ENCODE data around the gene ZNF280D. TPM values are rescaled to one million over a fixed set of nuclear protein-coding genes. Genes with fewer than 3 reads are reported as not detected.

Gene ZNF280D
- total RNA-seq, 1 experiment from 2014 or later, result 21.5 TPM

DNA sequence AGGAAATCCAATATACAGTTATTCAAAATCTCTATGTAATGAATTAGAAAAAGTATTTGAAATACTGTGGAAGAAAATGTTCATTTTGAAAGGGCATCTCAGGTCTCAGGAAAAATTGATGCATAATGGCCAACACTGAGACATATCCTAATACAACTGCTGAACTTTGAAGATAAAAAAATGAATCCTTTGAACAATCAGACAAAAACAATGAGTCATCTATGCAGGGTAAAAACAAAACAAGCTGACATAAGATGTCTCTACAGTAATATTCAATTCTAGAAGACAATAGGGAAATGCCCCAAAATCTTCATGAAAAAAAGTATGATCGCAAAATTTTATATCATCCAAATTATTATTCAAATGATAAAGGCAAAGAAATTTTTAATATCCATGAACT, 34.0 kb upstream of the ZNF280D start:
- ChIA-PET POLR2A (interaction anchor here (0.6 kb wide), 1 partner anchor 35 kb away, joined by 3 read pairs; no protein-coding TSS in a partner anchor), CTCF (no interaction called here)
- intact Hi-C loops (cut with micrococcal nuclease; ENCODE audit: unreplicated experiment), result no loop called here
- Histone ChIP-seq H3K27ac (ENCODE audit: low read length) (no peak overlapping the region), H3K27me3 (ENCODE audit: control insufficient read depth, insufficient read depth, low read length) (peaks cover 2% of the 10 kb centered on the region), H3K9me3 (ENCODE audit: control insufficient read depth, insufficient read depth, low read depth, low read length) (no peaks in the 10 kb centered on the region), H3K4me1 (ENCODE audit: control insufficient read depth, insufficient read depth, low read length) (no peaks in the 10 kb centered on the region), H3K36me3 (ENCODE audit: control insufficient read depth, insufficient read depth, low read length) (no peaks in the 10 kb centered on the region), H3K4me3 (ENCODE audit: low read depth in 2 of 2, low read length in 2 of 2) (no peak overlapping the region)
- no peak for ATAC-seq
- no TSS peak for BruUV-seq (replicated peaks)
- no peak for TF ChIP-seq TCF7L2 (IDR thresholded peaks at IDR 0.05; ENCODE audit: low read depth, low read length)
- TF ChIP-seq, protein P1, sequence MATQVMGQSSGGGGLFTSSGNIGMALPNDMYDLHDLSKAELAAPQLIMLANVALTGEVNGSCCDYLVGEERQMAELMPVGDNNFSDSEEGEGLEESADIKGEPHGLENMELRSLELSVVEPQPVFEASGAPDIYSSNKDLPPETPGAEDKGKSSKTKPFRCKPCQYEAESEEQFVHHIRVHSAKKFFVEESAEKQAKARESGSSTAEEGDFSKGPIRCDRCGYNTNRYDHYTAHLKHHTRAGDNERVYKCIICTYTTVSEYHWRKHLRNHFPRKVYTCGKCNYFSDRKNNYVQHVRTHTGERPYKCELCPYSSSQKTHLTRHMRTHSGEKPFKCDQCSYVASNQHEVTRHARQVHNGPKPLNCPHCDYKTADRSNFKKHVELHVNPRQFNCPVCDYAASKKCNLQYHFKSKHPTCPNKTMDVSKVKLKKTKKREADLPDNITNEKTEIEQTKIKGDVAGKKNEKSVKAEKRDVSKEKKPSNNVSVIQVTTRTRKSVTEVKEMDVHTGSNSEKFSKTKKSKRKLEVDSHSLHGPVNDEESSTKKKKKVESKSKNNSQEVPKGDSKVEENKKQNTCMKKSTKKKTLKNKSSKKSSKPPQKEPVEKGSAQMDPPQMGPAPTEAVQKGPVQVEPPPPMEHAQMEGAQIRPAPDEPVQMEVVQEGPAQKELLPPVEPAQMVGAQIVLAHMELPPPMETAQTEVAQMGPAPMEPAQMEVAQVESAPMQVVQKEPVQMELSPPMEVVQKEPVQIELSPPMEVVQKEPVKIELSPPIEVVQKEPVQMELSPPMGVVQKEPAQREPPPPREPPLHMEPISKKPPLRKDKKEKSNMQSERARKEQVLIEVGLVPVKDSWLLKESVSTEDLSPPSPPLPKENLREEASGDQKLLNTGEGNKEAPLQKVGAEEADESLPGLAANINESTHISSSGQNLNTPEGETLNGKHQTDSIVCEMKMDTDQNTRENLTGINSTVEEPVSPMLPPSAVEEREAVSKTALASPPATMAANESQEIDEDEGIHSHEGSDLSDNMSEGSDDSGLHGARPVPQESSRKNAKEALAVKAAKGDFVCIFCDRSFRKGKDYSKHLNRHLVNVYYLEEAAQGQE (IDR thresholded peaks at IDR 0.05; ENCODE audit: insufficient read depth in 1 of 2, low read depth in 2 of 2, low read length in 1 of 2), result no peak
- TF ChIP-seq POLR2AphosphoS5 (IDR thresholded peaks at IDR 0.05; ENCODE audit: low read depth, low read length), result no peak
- TF ChIP-seq SIN3A (IDR thresholded peaks at IDR 0.05; ENCODE audit: borderline replicate concordance, insufficient read depth, low read depth, low read length), result no peak
- TF ChIP-seq, protein P2, sequence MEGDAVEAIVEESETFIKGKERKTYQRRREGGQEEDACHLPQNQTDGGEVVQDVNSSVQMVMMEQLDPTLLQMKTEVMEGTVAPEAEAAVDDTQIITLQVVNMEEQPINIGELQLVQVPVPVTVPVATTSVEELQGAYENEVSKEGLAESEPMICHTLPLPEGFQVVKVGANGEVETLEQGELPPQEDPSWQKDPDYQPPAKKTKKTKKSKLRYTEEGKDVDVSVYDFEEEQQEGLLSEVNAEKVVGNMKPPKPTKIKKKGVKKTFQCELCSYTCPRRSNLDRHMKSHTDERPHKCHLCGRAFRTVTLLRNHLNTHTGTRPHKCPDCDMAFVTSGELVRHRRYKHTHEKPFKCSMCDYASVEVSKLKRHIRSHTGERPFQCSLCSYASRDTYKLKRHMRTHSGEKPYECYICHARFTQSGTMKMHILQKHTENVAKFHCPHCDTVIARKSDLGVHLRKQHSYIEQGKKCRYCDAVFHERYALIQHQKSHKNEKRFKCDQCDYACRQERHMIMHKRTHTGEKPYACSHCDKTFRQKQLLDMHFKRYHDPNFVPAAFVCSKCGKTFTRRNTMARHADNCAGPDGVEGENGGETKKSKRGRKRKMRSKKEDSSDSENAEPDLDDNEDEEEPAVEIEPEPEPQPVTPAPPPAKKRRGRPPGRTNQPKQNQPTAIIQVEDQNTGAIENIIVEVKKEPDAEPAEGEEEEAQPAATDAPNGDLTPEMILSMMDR (IDR thresholded peaks at IDR 0.05), result no peak
- no peak for DNase-seq (ENCODE audit: low read depth, low spot score)
- in situ Hi-C loops (cut with HindIII; ENCODE audit: low pct_unique_long_range_greater_than_20kb, low sequenced_read_pairs), result no loop called here

DNA sequence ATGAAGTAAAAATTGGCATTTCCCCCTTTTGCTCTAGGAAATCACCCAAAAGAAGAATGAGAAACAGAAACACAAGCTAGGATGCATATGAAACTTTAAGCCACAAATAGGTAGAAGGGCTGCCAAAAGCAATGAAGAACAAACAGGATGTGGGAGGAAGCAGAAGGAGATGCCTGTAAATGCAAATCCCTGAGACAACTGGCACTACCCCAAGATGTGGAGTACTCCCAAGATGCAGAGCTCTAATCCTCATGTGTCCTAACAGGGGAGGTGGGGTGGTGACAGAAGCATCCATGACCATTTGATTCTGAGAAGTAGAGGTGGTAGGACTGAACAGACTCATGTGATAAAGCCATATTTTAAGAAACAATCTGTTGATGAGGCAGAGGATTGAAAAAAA, 31.9 kb upstream of the ZNF280D start:
- no TSS peak for BruUV-seq (replicated peaks)
- no peak overlapping the region for H3K27ac ChIP-seq (ENCODE audit: low read length)
- intact Hi-C loops (cut with micrococcal nuclease; ENCODE audit: unreplicated experiment), result no loop called here
- H3K4me3 ChIP-seq (ENCODE audit: low read depth in 2 of 2, low read length in 2 of 2), result no peak overlapping the region
- H3K27me3 ChIP-seq (ENCODE audit: control insufficient read depth, insufficient read depth, low read length), result no peaks in the 10 kb centered on the region; the same call in 1 of the 2 replicates
- no peaks in the 10 kb centered on the region for H3K4me1 ChIP-seq (ENCODE audit: control insufficient read depth, insufficient read depth, low read length)
- no peaks in the 10 kb centered on the region for H3K36me3 ChIP-seq (ENCODE audit: control insufficient read depth, insufficient read depth, low read length)
- no peak for ATAC-seq
- no peak for DNase-seq (ENCODE audit: low read depth, low spot score)
- CTCF ChIA-PET, result no interaction called here
- in situ Hi-C loops (cut with HindIII; ENCODE audit: low pct_unique_long_range_greater_than_20kb, low sequenced_read_pairs), result no loop called here
- no peaks in the 10 kb centered on the region for H3K9me3 ChIP-seq (ENCODE audit: control insufficient read depth, insufficient read depth, low read depth, low read length)
- POLR2A ChIA-PET, result no interaction called here
- no peak for TF ChIP-seq TCF7L2 (IDR thresholded peaks at IDR 0.05; ENCODE audit: low read depth, low read length)
- no peak for TF ChIP-seq SIN3A (IDR thresholded peaks at IDR 0.05; ENCODE audit: borderline replicate concordance, insufficient read depth, low read depth, low read length)
- TF ChIP-seq, protein P1 (IDR thresholded peaks at IDR 0.05; ENCODE audit: insufficient read depth in 1 of 2, low read depth in 2 of 2, low read length in 1 of 2), result no peak
- TF ChIP-seq, protein P2 (IDR thresholded peaks at IDR 0.05), result no peak
- TF ChIP-seq POLR2AphosphoS5 (IDR thresholded peaks at IDR 0.05; ENCODE audit: low read depth, low read length), result no peak

Data from Panc1 (cell line).